Stimulated activated CD8-positive, alpha-beta memory T cell treated with anti-CD3 and anti-CD28 coated beads, Interleukin-15, amount 100 ng/mL, for 4 hours (primary cell): ENCODE measurements around the gene SFSWAP.
"Not testable (repeated sequence)": the region's sequence is repeated elsewhere in the genome, so short reads cannot be mapped to it uniquely, and the experiment has no call there.

Experiments
- DNase-seq, 2 donors: peaks; one replicate each; pipeline ENCODE4 v3.0.0-alpha.2; 2020; ENCODE audit warnings: low read depth in 2 of 2

SFSWAP gene

DNA sequence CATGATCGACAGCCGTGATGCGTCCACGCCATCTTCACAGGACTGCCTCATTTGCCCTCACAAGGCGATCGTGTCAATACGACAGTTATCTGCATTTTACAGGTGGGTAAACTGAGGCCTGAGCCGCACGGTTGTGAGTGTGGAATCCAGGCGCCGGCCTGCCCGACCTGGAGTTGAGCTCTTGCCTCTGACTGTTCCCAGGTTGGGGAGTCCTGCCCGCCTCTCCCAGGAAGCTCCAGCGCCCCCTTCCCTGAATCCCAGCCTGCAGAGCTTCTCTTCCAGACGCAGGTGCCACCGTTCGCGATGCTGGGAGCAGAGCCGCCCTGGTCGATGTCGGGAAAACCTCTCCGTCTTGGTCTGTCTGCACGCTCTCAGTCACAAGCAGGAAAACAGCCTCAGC, 31.1 kb upstream of the SFSWAP start:
- DNase-seq, result not testable (repeated sequence)

DNA sequence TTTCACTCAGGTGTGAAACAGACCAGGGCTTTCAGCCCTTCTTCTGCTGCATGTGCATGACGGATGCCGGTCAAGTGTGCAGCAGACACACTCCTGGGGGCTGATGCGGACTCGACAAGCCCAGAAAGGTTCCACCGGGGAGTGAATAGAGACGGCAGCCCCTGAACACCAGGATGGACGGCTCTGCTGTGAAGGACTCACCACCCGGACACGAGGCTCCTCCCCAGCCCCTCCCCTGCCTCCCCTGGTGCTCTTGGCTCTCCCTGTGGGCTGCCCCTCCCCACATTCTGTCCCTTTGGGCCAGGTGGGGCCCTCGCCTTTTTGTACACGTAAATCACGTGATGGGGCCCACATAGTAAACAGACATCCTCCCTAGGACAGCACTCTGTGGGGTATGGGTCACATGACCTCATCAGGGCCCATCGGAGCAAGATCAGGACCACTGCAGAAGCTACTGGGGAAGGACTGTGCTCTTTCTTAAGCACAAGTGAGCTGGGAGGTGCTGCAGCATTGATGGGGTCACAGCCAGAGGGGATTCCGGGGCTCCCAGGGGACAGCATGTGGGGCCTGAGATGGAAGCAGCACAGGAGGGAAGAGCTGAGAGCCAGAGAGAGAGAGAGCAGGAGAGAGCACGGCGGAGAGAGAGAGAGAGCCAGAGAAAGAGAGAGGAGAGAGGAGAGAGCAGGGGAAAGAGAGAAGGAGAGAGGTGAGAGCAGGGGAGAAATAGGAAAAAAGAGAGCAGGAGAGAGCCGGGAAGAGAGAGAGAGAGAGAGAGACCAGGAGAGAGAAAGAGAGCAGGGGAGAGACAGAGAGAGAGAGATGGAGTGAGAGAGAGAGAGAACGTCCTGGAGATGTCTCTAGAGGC, 30.3 kb upstream of the SFSWAP start:
- DNase-seq, result not testable (repeated sequence)

GRCh38 chr12:131681257-131681620, 29.7 kb upstream of the SFSWAP start:
- no peak for DNase-seq

DNA sequence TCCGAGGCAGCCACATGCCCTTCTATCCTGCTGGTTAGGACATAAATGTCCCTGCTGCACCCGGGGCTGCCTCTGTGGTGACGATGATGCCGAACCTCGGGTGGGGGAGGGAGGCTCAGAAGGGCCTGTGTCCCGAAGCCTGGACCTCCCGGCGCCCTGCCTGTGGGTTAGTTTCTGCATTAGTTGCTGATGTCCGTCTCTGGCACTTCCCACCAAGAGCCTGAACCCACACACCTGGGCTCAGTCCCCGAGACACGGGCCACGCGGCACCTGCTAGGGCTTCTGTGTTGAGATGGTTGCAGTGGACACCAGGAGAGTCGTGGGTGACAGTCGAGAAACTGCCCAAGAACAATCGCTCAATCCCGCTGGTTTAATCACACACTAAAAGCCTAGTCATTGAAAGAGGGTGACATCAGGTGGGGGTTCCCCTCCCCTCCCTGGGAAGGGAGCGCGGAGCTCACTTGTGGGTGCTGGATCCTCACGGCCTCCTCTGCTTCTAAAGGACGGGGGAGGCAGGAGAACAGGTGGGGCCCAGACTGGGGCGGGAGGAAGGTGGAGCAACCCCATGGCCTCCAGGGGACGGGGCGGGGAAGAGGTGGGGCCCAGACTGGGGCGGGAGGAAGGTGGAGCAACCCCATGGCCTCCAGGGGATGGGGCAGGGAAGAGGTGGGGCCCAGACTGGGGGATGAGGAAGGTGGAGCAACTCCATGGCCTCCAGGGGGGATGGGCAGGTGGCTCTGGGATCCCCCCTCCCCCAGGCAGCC, 29.0 kb upstream of the SFSWAP start:
- DNase-seq, result peak in 1 of 2 donors; percentile 18

DNA sequence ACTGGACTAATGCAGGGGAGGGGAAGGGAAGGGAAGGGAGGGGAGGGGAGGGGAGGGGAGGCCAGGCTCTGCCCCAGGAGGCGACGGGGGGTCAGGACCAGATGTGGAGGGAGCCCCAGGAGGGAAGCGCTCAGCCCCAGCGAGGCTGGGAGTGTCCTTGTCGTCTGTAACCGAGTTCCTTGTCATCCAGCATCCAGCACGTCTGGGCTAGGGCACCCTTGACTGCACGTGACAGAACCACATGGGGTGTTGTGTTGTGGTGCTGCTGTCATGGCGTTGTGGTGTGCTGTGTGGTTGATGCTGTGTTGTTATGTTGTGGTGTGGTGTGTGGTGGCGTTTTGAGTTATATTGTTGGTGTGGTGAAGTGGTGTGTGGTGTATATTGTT, 28.4 kb upstream of the SFSWAP start:
- no peak for DNase-seq

DNA sequence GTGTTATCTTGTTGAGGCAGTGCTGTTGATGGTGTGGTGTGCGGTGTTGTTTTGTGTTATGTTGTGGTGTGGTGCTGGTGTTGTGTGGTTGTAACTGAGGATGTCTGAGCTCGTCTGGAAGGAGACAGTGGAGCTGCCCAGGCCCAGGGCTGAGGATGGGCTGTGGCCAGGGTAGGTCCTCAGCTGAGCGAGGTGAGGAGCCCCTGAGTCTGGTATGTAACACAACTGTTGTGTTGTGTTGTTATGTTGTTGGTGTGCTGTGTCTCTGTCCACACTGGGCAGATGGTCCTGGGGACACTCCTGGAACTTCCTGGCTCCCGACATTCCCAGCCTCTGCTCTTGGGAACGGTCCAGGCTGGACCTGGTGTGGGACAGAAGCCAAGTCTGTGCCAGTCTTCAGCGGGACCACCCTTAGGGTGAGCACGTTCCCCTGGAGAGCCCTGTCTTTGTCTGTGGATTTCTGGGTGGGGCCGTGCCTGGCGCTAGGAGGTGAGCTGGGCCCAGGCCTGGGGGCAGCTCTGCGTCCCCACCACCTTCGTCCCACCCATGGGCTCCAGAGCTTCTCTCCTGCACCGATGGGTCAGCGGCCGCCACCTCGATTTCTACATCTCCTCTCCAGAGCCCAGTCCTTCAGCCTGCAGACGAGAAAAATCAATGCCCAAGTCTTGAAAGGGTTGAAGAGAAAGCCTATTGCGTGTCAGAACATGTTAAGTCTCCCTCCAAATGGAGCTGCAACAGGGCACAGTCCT, 27.4 kb upstream of the SFSWAP start:
- no peak for DNase-seq

GRCh38 chr12:131684015-131684725, 26.7 kb upstream of the SFSWAP start:
- DNase-seq, result no peak

- DNase-seq, result no peak
Observed at GRCh38 chr12:131687346-131688125, 23.4 kb upstream of the SFSWAP start.

- DNase-seq, result no peak
Observed at GRCh38 chr12:131688131-131688844, 22.6 kb upstream of the SFSWAP start.

DNA sequence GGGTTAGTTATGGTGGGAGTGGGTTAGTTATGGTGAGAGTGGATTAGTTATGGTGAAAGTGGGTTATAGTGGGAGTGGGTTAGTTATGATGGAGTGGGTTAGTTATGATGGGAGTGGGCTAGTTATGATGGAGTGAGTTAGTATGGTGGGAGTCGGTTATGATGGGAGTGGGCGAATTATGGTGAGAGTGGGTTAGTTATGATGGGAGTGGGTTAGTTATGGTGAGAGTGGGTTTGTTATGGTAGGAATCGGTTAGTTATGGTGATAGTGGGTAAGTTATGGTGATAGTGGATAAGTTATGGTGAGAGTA, 22.1 kb upstream of the SFSWAP start:
- no peak for DNase-seq

DNA sequence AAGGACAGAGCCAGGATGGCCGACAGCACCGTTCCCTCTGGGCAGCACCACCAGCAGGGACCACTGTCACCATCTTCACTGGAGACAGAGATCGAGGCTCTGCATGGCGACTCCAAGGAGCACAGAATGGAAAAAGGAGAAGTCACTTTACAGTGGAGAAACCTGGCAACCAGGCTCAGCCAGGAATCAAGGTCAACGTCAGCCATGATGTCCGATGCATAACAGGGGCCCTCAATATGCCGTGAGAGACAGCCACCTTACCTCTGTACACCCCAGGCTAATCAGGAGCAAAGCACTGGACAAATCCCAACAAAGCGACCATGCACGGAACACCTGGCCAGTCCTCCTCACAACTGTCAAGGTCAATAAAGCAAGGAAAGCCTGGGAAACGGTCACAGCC, 20.6 kb upstream of the SFSWAP start:
- DNase-seq, result no peak

DNA sequence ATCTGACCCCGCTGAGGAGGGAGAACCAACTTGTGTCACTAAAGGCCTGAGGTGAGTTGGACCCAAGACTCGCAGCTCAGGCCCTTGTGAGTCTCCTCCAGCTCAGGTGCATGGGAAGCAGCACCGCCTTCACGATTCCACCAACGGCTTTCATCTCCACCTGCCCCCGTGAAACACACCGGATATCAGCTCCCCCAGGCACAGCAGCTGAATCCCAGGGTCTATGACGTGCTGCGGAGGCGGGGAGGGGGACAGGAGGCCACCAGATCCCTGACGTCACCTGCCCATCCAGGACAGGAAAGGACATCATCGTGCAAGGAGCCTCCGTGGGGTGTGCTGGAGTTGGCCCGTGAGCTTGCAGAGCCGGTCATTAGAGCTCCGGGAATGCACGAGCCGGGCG, 18.5 kb upstream of the SFSWAP start:
- DNase-seq, result no peak

DNA sequence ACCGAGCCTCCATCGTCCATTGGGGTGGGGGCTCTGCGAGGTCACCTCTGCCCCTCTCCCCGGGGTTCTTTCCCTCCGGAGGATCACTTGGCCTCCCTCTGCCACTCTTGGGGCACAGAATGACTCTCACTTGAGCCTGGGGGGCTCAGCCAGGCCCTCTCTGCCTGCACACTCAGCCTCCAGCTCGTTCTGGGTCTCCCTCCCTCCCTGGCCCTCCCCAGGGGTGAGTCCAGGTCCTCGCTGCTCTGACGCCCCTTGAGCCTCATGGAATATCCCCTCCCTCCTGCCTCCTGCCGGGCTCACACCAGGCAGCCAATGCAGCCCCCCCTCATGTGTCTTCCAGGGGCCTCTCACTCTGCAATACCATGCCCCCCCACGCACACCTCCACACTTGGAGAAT, 17.7 kb upstream of the SFSWAP start:
- no peak for DNase-seq

GRCh38 chr12:131694116-131694838, 16.6 kb upstream of the SFSWAP start:
- DNase-seq, result no peak

GRCh38 chr12:131695968-131696367, 14.9 kb upstream of the SFSWAP start:
- DNase-seq, result no peak

GRCh38 chr12:131698286-131698685, 12.6 kb upstream of the SFSWAP start:
- DNase-seq, result no peak

DNA sequence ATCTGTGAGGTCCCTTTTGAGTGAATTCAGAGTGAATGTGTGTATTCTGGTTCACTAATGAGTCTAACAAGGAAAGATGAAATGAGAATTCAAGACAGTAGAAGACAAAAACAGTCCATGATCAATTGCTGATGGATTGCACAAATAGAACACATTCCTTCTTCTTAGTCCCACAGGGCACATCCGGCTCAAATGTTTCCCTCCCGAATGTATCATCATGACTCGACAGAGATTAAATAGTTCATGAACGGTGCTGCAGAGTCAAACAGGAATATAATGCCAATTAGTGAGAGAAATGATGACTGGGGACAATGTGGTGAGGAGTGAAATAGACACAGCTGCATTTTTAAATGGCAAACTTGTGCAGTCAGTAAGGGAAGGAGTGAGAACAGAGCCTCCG, 11.5 kb upstream of the SFSWAP start:
- no peak for DNase-seq

GRCh38 chr12:131700271-131700670, 10.6 kb upstream of the SFSWAP start:
- DNase-seq, result no peak

DNA sequence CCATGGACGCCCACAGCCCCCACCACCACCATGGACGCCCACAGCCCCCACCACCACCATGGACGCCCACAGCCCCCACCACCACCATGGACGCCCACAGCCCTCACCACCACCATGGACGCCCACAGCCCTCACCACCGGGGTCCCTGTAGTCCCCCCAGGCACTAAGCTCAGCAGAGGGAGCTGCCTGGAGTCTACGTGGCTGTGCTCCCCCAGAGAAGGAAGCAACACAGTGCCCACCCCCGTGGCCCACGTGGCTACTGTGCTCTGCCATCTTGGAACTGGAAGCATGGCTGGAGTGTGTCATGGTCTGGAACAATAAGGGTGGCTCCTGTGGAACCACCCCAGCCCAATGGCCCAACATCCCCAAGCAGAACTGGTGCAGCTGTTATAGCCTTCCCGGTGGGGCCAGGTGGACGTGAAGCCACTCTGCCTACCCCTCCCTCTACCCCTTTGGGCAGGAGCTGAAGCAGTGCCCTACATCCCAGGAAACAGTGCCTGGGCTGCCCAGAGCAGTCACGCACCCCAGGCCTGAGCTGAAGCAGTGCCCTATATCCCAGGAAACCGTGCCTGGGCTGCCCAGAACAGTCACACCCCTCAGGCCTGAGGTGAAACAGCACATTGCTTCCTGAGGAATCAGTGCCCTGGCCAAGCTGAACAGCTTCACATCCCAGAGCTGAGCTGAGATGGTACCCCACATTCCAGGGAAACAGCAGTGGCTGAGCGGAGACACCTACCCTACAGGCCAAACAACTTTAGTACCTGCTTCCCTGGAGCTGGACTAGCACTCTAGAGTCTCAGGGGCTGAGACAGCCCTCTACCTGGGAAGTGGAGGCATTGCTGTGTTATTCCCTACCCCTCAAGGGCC, 9.0 kb upstream of the SFSWAP start:
- DNase-seq, result no peak
